ENCODE data around the gene NMD3.

DNA sequence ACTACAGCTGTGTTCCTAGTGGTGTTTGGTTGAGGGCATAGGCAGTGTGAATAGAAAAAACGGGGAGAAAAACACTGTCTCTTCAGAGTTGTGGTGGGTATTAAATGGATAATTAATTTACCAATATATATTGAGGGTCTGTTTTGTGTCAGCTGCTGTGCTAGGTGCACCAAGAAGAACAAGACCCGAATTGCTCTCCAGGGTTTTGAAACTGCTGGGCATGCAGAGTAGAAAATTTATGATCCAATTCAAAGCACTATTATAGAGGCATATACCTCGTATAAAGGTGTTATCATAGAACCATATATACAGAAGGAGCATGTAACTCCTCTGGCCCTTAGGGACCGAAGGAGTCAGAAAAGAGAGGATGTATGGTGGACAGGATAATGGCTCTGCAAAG, 1.6 kb upstream of the NMD3 start:
- TF ChIP-seq POLR2AphosphoS5 (IDR thresholded peaks at IDR 0.05; ENCODE audit: borderline replicate concordance, low read depth, low read length) (no peak), EZH2 (IDR thresholded peaks at IDR 0.05) (no peak)
